Astrocyte of the spinal cord (primary cell): ENCODE data around the gene SYNGAP1.

Experiments used
- DNase-seq: peaks from one replicate; pipeline ENCODE4 v3.0.0; 2011; ENCODE audit warnings: low read depth, low spot score
- H3K4me3 ChIP-seq: 2 replicates; pipeline ENCODE4 v1.5.1; 2011; ENCODE audit warnings: low read depth, mild to moderate bottlenecking, low read length, moderate library complexity
- in situ Hi-C: cut with HindIII; loops from 2 replicates; pipeline ENCODE4 v1.10.0; 2017; ENCODE audit warnings: low sequenced_read_pairs
- TF ChIP-seq, protein P1 (sequence below): IDR thresholded peaks from 2 replicates; pipeline ENCODE4 v1.5.1; 2012; ENCODE audit warnings: low read depth, mild to moderate bottlenecking, low read length, inconsistent platforms

SYNGAP1 gene

DNA sequence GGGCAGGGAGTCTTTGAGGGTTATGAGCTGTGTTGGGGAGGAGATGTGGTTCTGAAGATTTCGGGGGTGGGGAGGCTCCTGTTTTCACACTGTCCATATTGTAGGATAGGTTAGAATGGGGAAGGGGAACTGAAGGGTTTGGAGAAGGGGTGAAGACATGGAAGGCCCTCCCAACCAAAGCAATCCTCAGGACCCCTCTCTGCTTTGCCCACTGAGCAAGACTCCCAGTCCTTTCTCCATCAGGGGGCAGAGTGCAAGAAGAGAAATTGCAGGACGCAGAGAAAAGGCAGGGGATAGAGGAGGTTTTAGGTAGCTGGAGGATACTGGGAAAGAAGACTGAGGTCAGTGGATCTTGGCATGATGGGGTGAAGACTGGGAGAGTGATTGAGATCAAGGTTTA is 3.9 kb downstream of the SYNGAP1 start:
- in situ Hi-C loops: no loop called here
- TF ChIP-seq, protein P1, sequence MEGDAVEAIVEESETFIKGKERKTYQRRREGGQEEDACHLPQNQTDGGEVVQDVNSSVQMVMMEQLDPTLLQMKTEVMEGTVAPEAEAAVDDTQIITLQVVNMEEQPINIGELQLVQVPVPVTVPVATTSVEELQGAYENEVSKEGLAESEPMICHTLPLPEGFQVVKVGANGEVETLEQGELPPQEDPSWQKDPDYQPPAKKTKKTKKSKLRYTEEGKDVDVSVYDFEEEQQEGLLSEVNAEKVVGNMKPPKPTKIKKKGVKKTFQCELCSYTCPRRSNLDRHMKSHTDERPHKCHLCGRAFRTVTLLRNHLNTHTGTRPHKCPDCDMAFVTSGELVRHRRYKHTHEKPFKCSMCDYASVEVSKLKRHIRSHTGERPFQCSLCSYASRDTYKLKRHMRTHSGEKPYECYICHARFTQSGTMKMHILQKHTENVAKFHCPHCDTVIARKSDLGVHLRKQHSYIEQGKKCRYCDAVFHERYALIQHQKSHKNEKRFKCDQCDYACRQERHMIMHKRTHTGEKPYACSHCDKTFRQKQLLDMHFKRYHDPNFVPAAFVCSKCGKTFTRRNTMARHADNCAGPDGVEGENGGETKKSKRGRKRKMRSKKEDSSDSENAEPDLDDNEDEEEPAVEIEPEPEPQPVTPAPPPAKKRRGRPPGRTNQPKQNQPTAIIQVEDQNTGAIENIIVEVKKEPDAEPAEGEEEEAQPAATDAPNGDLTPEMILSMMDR: no peak
- no peak for DNase-seq
- H3K4me3 ChIP-seq: no peak overlapping the region

DNA sequence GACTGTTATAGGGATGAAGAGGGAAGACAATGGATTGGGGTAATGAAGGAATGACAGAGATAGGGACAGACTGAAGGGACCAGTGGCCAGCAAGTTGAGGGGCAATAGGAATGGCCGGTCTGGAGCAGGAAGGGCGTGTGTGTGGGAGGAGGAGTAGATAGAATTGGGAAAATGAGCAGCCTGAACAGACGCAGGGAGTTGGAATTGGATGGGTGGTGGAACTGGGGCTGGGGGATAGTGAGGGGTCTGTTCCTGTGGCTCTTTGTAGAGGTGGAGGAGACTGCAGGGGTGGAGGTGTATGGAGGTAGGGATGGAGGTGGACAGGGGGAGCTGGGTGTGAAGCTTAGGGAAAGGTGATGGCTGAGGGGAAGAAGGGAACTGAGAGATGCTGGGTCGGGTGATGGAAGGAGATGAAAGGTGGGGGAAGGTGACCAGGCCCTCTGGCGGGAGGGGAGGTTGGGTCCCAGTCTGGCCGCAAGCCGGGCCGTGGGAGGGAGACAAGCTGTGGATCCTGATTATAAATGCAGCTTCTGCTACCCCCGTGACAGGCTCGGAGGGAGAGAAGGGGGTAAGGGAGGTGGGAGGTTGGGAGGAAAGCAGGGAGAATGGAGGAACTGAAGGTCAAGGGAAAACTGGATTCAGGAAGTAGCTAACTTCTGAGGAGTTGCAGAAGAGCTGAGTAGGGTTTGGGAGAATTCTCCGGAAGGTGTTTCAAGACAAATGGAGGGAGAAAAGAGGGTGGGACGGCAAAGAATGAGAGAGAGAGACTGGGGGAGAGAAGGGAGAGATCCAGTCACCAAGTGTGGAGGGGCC is 5.2 kb downstream of the SYNGAP1 start:
- DNase-seq: no peak
- peak overlapping the region; percentile 55 for H3K4me3 ChIP-seq
- TF ChIP-seq, protein P1: no peak
- in situ Hi-C loops: no loop called here

DNA sequence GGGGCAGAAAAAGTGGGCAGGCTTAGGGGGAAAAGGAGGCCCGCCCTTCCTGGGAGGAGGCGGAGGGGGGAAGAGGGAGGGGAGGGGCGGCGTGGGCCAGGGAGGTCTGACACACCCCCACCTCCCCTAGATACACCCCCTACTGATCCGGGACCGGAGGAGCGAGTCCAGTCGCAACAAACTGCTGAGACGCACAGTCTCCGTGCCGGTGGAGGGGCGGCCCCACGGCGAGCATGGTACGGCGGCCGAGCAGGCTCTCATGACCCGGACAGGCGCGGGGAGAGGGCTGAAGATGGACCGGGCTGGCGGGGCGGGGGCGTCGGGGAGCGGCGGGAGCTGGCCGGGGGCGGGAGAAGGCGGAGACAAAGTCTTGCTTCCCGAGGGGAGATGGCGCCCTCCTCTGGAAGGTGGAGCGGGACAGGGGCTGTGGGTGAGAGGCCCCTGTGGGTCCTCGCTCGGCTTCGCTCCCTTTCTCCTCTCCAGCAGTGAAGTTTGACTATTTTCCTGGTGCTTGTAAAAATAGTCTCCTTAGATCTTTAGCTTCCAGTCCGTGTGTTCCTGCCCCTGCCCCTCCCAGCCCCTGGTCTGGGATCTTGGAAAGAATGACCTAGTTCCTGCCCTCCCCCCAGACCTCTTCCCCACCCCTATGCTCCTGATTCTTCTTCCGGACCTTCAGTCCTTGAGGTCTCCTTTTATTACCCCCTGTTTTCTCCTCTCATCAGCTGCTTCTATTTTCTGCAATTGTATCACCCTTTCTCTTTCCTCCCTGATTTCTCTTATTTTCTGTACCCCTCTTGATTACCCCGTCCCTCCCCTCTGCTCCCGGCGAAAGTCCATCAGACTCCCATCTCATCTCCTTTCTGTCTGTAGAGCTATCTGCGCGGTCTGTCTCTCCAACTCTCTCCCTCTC is 6.1 kb downstream of the SYNGAP1 start:
- peak; percentile 86 for DNase-seq
- TF ChIP-seq, protein P1: peak; percentile 68
- in situ Hi-C loops: no loop called here
- H3K4me3 ChIP-seq: peak overlapping the region; percentile 55

- TF ChIP-seq, protein P1: no peak
- in situ Hi-C loops: no loop called here
Observed at GRCh38 chr6:33426590-33427511, 7.0 kb downstream of the SYNGAP1 start.

GRCh38 chr6:33427585-33428223 is 7.8 kb downstream of the SYNGAP1 start:
- DNase-seq: no peak
- in situ Hi-C loops: no loop called here
- TF ChIP-seq, protein P1: no peak
- peak overlapping the region; percentile 55 for H3K4me3 ChIP-seq

More at GRCh38 chr6:33426590-33427511, 7.0 kb downstream of the SYNGAP1 start:
- no peak for DNase-seq
- peak overlapping the region; percentile 55 for H3K4me3 ChIP-seq
